HG02973 (cell line): ENCODE results near the gene NOC3L.
A peak's percentile ranks its signal among the peaks of the same experiment; 100 is the strongest.
"Not testable (repeated sequence)": the region's sequence is repeated elsewhere in the genome, so short reads cannot be mapped to it uniquely, and the experiment has no call there.

Source experiments
- ATAC-seq: cut with Tn5 transposase; IDR thresholded peaks from one replicate; pipeline ENCODE4 v1.9.1; 2021; ENCODE audit warnings: moderate library complexity; ENCODE audit not compliant: unreplicated experiment

Gene NOC3L

GRCh38 chr10:94362360-94363250 is at the start of gene NOC3L:
Gene NOC3L (minus strand): TSS chr10:94362939. CDS start chr10:94362838, 101 bp downstream.
- peak; percentile 98 for ATAC-seq

GRCh38 chr10:94412449-94412848 is 49.7 kb upstream of the NOC3L start:
- ATAC-seq = no peak

GRCh38 chr10:94411304-94411703 is 48.6 kb upstream of the NOC3L start:
- ATAC-seq = no peak

- ATAC-seq = no peak
Measured at GRCh38 chr10:94409021-94409657, 46.4 kb upstream of the NOC3L start.

- no peak for ATAC-seq
Measured at GRCh38 chr10:94407668-94408067, 44.9 kb upstream of the NOC3L start.

- no peak for ATAC-seq
Measured at GRCh38 chr10:94405406-94405805, 42.7 kb upstream of the NOC3L start.

GRCh38 chr10:94403380-94404213 is 40.9 kb upstream of the NOC3L start:
- peak; percentile 56 for ATAC-seq

- peak; percentile 25 for ATAC-seq
Measured at GRCh38 chr10:94402843-94403379, 40.2 kb upstream of the NOC3L start.

- peak; percentile 66 for ATAC-seq
Measured at GRCh38 chr10:94402204-94402842, 39.6 kb upstream of the NOC3L start, which contains the start of gene TBC1D12. Gene TBC1D12 (plus strand): TSS chr10:94402541. CDS start chr10:94402614, 73 bp downstream.

- no peak for ATAC-seq
Measured at GRCh38 chr10:94398762-94399161, 36.0 kb upstream of the NOC3L start.

- no peak for ATAC-seq
Measured at GRCh38 chr10:94397549-94398370, 35.0 kb upstream of the NOC3L start.

GRCh38 chr10:94392117-94392516 is 29.4 kb upstream of the NOC3L start:
- ATAC-seq = not testable (repeated sequence)

- ATAC-seq = not testable (repeated sequence)
Measured at GRCh38 chr10:94385733-94386132, 23.0 kb upstream of the NOC3L start.

GRCh38 chr10:94383530-94383929 is 20.8 kb upstream of the NOC3L start:
- ATAC-seq = no peak

GRCh38 chr10:94376865-94377264 is 14.1 kb upstream of the NOC3L start:
- no peak for ATAC-seq

- no peak for ATAC-seq
Measured at GRCh38 chr10:94375374-94375773, 12.6 kb upstream of the NOC3L start.

GRCh38 chr10:94370501-94370900 is 7.8 kb upstream of the NOC3L start:
- no peak for ATAC-seq

- no peak for ATAC-seq
Measured at GRCh38 chr10:94366382-94366781, 3.6 kb upstream of the NOC3L start.

GRCh38 chr10:94364482-94364881 is 1.7 kb upstream of the NOC3L start:
- no peak for ATAC-seq

GRCh38 chr10:94363251-94363565 is 469 bp upstream of the NOC3L start:
- peak; percentile 8 for ATAC-seq
